Adrenal gland (tissue), 12 donors: ENCODE results near the gene GOLGA6L7. TPM values are rescaled to one million over a fixed set of nuclear protein-coding genes. Genes with fewer than 3 reads are reported as not detected.
A peak's percentile ranks its signal among the peaks of the same experiment; 100 is the strongest.

Experiments used
- DNase-seq, 7 donors: peaks; one replicate each; pipeline ENCODE4 v3.0.0-alpha.2; 2019 to 2020
- H3K27ac ChIP-seq, 5 donors: fragments of 200-600 bp; sonication (generic) in 4 of 5; 1 replicate in 3 of 5; 2 replicates in 2 of 5; pipeline versions ENCODE4 v1.5.1 to v1.8.0; 2016 to 2020; ENCODE audit warnings: mild to moderate bottlenecking in 1 of 5
- H3K27me3 ChIP-seq: fragments of 200-600 bp; 2 replicates; pipeline ENCODE4 v1.8.0; 2021
- H3K36me3 ChIP-seq, 2 donors: fragments of 200-600 bp; replicated peaks in 1 of 2; 1 replicate in 1 of 2; 2 replicates in 1 of 2; pipeline versions ENCODE4 v1.5.1 to v1.8.0; 2018 to 2022
- H3K4me1 ChIP-seq, 2 donors: fragments of 200-600 bp; replicated peaks in 1 of 2; 1 replicate in 1 of 2; 2 replicates in 1 of 2; pipeline versions ENCODE4 v1.5.1 to v1.8.0; 2018 to 2021
- H3K4me3 ChIP-seq, 4 donors: fragments of 200-600 bp; sonication (generic) in 3 of 4; one replicate each; pipeline ENCODE4 v1.5.1; 2016 to 2018
- H3K9me3 ChIP-seq, 3 donors: fragments of 200-600 bp; sonication (generic) in 1 of 3; replicated peaks in 1 of 3; 1 replicate in 2 of 3; 2 replicates in 1 of 3; pipeline versions ENCODE4 v1.5.1 to v1.8.0; 2016 to 2021
- POLR2A ChIP-seq, 2 donors: fragments of 450-650 bp; IDR thresholded peaks; one replicate each; pipeline ENCODE4 v1.6.1; 2017; ENCODE audit warnings: antibody characterized with exemption in 2 of 2, mild to moderate bottlenecking in 2 of 2, moderate library complexity in 1 of 2
- WGBS, 4 donors: extraction: QIAGEN DNeasy Blood & Tissue Kit in 2 of 4; methylation state at CpG; one replicate each; pipeline versions ENCODE4 v1.1.5 to v1.1.7; 2013 to 2017; 5-methylcytosine and 5-hydroxymethylcytosine counted together
- intact Hi-C, 2 donors: fragments of 100-400 bp; cut with DNase I; formaldehyde crosslinking; loops; one replicate each; pipeline versions ENCODE4 v1.14.1 to v1.15.0; 2022 to 2023
- polyA plus RNA-seq, 3 donors: library from polyadenylated mRNA; stranded (reverse); fragments of 200-250 nt in 2 of 3; fragments of 350-450 nt in 1 of 3; fragmentation: Illumina TruSeq in 1 of 3; extraction: RNeasy Lipid Tissue Mini Kit (QIAGEN cat#74804) in 1 of 3; gene quantifications; one replicate each; pipeline ENCODE4 v1.2.3, GENCODE V29; 2013 to 2014
- total RNA-seq, 9 donors: library from RNA; depleted of rRNA in 4 of 9; stranded (reverse); fragments of >200 nt in 4 of 9; fragments of 120-200 nt in 1 of 9; fragmentation: NEBNext Ultra II Directional in 1 of 9; extraction: Animal tissue kit (Norgen Biotek cat#: 25700) in 1 of 9; gene quantifications; one replicate each; pipeline versions ENCODE4 v1.1.0 to v1.2.4, GENCODE V29; 2013 to 2023
- TF ChIP-seq, protein P1 (sequence below), 6 experiments: fragments of 450-650 bp in 4 of 6; fragments of 200-600 bp in 2 of 6; sonication (generic) in 1 of 6; IDR thresholded peaks; 1 replicate in 5 of 6; 2 replicates in 1 of 6; pipeline versions ENCODE4 v1.5.1 to v1.8.0; 2016 to 2021; ENCODE audit warnings: antibody characterized with exemption in 6 of 6, mild to moderate bottlenecking in 2 of 6, moderate library complexity in 1 of 6
- donor health status: healthy with polysubstance abuse.
- donor health status: Bipolar disorder and iron deficiency.
- donor health status: DM: yes; HTN: yes; CAD: no.
- donor health status: DM: no; HTN: no; CAD: no.
- donor health status: DM: no; HTN: no; CAD: no.
- donor health status: DM: yes; HTN: yes; CAD: no.

GOLGA6L7 gene
- total and polyA plus RNA-seq, 12 donors, result not detected

DNA sequence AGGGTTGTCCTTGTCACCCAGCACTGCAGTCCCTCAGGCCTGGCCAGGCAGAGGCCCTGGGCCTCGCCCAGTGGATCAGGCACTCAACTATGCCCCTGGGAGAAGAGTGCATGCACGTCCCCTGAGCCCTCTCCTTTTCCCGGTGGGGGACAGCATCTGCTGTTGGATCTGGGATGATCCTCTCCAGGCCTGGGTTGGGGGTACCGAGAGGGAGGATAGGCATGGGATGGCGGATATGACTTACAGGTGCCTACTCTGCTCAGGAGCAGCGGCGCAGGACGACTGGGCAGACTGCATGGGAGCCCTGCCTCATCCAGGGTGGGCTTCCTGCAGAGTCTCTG lies 28.4 kb upstream of the GOLGA6L7 start:
- Histone ChIP-seq H3K36me3 (no peaks in the 10 kb centered on the region), H3K4me1 (no peaks in the 10 kb centered on the region), H3K4me3 (no peak overlapping the region), H3K9me3 (no peaks in the 10 kb centered on the region), H3K27ac (no peak overlapping the region), H3K27me3 (no peaks in the 10 kb centered on the region)
- WGBS, 4 donors, result 84 to 92% (median 89%) methylated on average over 5 to 8 of the region's 8 CpGs
- no peak for DNase-seq
- no peak for TF ChIP-seq POLR2A (IDR thresholded peaks at IDR 0.05)
- TF ChIP-seq, protein P1, sequence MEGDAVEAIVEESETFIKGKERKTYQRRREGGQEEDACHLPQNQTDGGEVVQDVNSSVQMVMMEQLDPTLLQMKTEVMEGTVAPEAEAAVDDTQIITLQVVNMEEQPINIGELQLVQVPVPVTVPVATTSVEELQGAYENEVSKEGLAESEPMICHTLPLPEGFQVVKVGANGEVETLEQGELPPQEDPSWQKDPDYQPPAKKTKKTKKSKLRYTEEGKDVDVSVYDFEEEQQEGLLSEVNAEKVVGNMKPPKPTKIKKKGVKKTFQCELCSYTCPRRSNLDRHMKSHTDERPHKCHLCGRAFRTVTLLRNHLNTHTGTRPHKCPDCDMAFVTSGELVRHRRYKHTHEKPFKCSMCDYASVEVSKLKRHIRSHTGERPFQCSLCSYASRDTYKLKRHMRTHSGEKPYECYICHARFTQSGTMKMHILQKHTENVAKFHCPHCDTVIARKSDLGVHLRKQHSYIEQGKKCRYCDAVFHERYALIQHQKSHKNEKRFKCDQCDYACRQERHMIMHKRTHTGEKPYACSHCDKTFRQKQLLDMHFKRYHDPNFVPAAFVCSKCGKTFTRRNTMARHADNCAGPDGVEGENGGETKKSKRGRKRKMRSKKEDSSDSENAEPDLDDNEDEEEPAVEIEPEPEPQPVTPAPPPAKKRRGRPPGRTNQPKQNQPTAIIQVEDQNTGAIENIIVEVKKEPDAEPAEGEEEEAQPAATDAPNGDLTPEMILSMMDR (IDR thresholded peaks at IDR 0.05), result no peak
- intact Hi-C loops, result loop anchor here in 1 of 2 donors (10.0 kb wide), 1 partner anchor 118 kb away; no protein-coding TSS in a partner anchor

GRCh38 chr15:28876131-28876844 lies 27.8 kb upstream of the GOLGA6L7 start:
- intact Hi-C loops, result loop anchor here in 1 of 2 donors (10.0 kb wide), 1 partner anchor 119 kb away; no protein-coding TSS in a partner anchor
- H3K4me1 ChIP-seq, result no peaks in the 10 kb centered on the region
- H3K36me3 ChIP-seq, result no peaks in the 10 kb centered on the region
- TF ChIP-seq POLR2A (IDR thresholded peaks at IDR 0.05), result no peak
- TF ChIP-seq, protein P1 (IDR thresholded peaks at IDR 0.05), result no peak
- 77 to 86% (median 79%) methylated on average over 10 to 14 of the region's 14 CpGs for WGBS, 4 donors
- H3K4me3 ChIP-seq, result no peak overlapping the region
- no peak for DNase-seq
- no peaks in the 10 kb centered on the region for H3K27me3 ChIP-seq
- H3K9me3 ChIP-seq, result no peaks in the 10 kb centered on the region
- no peak overlapping the region for H3K27ac ChIP-seq

GRCh38 chr15:28875461-28876000 lies 27.1 kb upstream of the GOLGA6L7 start:
- 88 to 98% (median 91%) methylated on average over 4 of the region's 4 CpGs for WGBS, 4 donors
- TF ChIP-seq, protein P1 (IDR thresholded peaks at IDR 0.05), result no peak
- TF ChIP-seq POLR2A (IDR thresholded peaks at IDR 0.05), result no peak

DNA sequence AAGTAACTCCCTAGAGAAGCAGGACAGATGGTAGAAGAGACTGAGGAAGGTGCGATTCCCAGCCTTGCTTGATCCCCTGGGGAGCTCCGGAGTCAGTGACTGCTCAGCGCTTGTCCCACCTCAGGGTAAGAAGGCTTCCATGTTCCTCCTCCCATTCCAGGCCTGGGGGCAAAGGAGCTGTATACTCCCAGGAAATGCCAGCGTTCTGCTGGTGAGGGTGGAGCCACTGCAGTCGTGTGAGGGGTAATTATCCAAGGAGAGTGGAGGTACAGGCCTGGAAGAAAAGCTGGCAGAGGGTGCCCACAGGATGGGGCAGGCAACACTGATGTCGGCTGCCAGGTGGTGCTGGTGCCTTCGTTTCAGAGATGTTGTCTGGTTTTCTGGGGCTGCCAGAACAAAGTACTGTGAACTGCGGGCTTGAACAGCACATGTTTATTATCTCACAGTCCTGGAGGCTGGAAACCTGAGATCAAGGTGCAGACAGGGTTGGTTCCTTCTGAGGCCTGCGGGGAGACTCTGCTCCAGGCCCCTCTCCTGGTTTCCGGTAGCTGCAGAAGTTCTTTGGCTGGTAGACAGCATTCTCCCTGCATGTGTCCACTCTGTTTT lies 25.2 kb upstream of the GOLGA6L7 start:
- H3K4me3 ChIP-seq, result no peak overlapping the region
- no peaks in the 10 kb centered on the region for H3K27me3 ChIP-seq
- intact Hi-C loops, result loop anchor here in 1 of 2 donors (10.0 kb wide), 1 partner anchor 121 kb away; no protein-coding TSS in a partner anchor
- H3K9me3 ChIP-seq, result no peaks in the 10 kb centered on the region
- H3K27ac ChIP-seq, result no peak overlapping the region
- H3K4me1 ChIP-seq, result no peaks in the 10 kb centered on the region
- 70 to 74% (median 71%) methylated on average over 9 to 10 of the region's 10 CpGs for WGBS, 4 donors
- no peaks in the 10 kb centered on the region for H3K36me3 ChIP-seq
- TF ChIP-seq POLR2A (IDR thresholded peaks at IDR 0.05), result no peak
- TF ChIP-seq, protein P1 (IDR thresholded peaks at IDR 0.05), result peak in 1 of 6 experiments; percentile 25
- peak in 1 of 7 donors; percentile 73 for DNase-seq

More at GRCh38 chr15:28875461-28876000, 27.1 kb upstream of the GOLGA6L7 start:
- H3K4me3 ChIP-seq, result no peak overlapping the region
- H3K4me1 ChIP-seq, result no peaks in the 10 kb centered on the region
- no peaks in the 10 kb centered on the region for H3K9me3 ChIP-seq
- H3K27me3 ChIP-seq, result no peaks in the 10 kb centered on the region
- intact Hi-C loops, result loop anchor here in 1 of 2 donors (10.0 kb wide), 1 partner anchor 119 kb away; no protein-coding TSS in a partner anchor
- no peak for DNase-seq
- H3K27ac ChIP-seq, result no peak overlapping the region
- no peaks in the 10 kb centered on the region for H3K36me3 ChIP-seq
